Measurements from ENCODE around the gene SNAP29. TPM values are rescaled to one million over a fixed set of nuclear protein-coding genes. Genes with fewer than 3 reads are reported as not detected.
"Not testable (repeated sequence)": the region's sequence is repeated elsewhere in the genome, so short reads cannot be mapped to it uniquely, and the experiment has no call there.

The SNAP29 gene
- total and polyA plus RNA-seq, 2 donors (not counting 3 experiments of a cell fraction or from before 2014, with no cell fraction given) = 16.4 to 26.7 TPM

DNA sequence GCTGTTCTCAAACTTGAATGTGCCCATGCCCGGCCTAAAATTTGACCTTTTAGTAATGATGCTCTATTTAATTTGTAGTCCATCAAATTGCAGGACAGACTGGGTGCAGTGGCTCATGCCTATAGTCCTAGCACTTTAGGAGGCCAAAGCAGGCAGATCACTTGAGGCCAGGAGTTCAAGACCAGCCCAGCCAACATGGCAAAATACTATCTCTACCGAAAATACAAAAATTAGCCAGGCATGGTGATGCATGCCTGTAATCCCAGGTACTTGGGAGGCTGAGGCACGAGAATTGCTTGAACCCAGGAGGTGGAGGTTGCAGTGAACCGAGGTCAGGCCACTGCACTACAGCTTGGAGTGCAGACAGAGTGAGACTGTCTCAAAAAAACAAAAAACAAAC is 33.6 kb upstream of the SNAP29 start:
- H3K4me3 ChIP-seq (replicated peaks in 1 of 3; ENCODE audit: insufficient read depth in 1 of 3, low read depth in 1 of 3, low read length in 3 of 3); H3K4me2 ChIP-seq (ENCODE audit: insufficient read depth, low read length); H2AFZ ChIP-seq (ENCODE audit: low read depth, low read length); H4K20me1 ChIP-seq (replicated peaks; ENCODE audit: control insufficient read depth, extremely low read depth, insufficient read depth, low read length); POLR2A ChIA-PET; H3K27ac ChIP-seq (ENCODE audit: insufficient read depth, low read depth, low read length); DNase-seq (ENCODE audit: low read depth, low spot score); H3K27me3 ChIP-seq (ENCODE audit: control insufficient read depth in 2 of 2, insufficient read depth in 2 of 2, low read length in 2 of 2); dilution Hi-C loops (cut with MboI; ENCODE audit: extremely low pct_ligation_motif_present, low sequenced_read_pairs); H3K9me1 ChIP-seq (replicated peaks; ENCODE audit: control insufficient read depth, extremely low read depth, insufficient read depth, low read length); BruUV-seq (replicated peaks); H3K36me3 ChIP-seq (ENCODE audit: control insufficient read depth in 2 of 2, extremely low read depth in 1 of 2, insufficient read depth in 2 of 2, low read length in 2 of 2); FAIRE-seq; H3K9me3 ChIP-seq (replicated peaks; ENCODE audit: control insufficient read depth, insufficient read depth, low read length); H3K9ac ChIP-seq (replicated peaks; ENCODE audit: extremely low read depth, insufficient read depth, low read length); H3K4me1 ChIP-seq (ENCODE audit: control insufficient read depth, extremely low read depth, insufficient read depth, low read length); intact Hi-C loops (cut with micrococcal nuclease); H3K79me2 ChIP-seq (ENCODE audit: control insufficient read depth, insufficient read depth, low read length): not testable (repeated sequence)
- CTCF ChIA-PET = interaction anchor here (1.7 to 1.9 kb wide), 2 partner anchors 21 to 84 kb away, joined by 3 to 7 read pairs; no protein-coding TSS in a partner anchor

DNA sequence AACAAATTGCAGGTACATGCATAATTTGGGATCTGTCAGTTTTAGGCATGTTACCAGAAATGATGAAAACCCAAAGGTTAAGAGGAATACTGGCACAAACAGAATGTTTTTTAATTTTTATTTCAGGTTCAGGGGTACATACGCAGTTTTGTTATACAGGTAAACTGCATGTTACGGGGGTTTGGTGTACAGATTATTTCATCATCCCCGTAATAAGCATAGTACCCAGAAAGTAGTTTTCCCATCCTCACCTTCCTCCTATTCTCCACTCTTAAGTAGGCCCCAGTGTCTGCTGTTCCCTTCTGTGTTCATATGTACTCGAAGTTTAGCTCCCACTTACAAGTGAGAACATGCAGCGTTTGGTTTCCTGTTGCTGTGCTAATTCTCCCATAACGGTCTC is 33.2 kb upstream of the SNAP29 start:
- Histone ChIP-seq H2AFZ (ENCODE audit: low read depth, low read length) (no peak overlapping the region), H3K9me1 (replicated peaks; ENCODE audit: control insufficient read depth, extremely low read depth, insufficient read depth, low read length) (no peaks in the 10 kb centered on the region), H3K36me3 (ENCODE audit: control insufficient read depth in 2 of 2, extremely low read depth in 1 of 2, insufficient read depth in 2 of 2, low read length in 2 of 2) (peaks cover 0 to 2% of the 10 kb centered on the region in 2 experiments), H3K9me3 (replicated peaks; ENCODE audit: control insufficient read depth, insufficient read depth, low read length) (no peaks in the 10 kb centered on the region), H3K79me2 (ENCODE audit: control insufficient read depth, insufficient read depth, low read length) (no peaks in the 10 kb centered on the region), H3K4me1 (ENCODE audit: control insufficient read depth, extremely low read depth, insufficient read depth, low read length) (no peaks in the 10 kb centered on the region), H3K4me2 (ENCODE audit: insufficient read depth, low read length) (no peak overlapping the region), H3K9ac (replicated peaks; ENCODE audit: extremely low read depth, insufficient read depth, low read length) (no peak overlapping the region), H3K27me3 (ENCODE audit: control insufficient read depth in 2 of 2, insufficient read depth in 2 of 2, low read length in 2 of 2) (no peaks in the 10 kb centered on the region), H4K20me1 (replicated peaks; ENCODE audit: control insufficient read depth, extremely low read depth, insufficient read depth, low read length) (no peaks in the 10 kb centered on the region), H3K4me3 (replicated peaks in 1 of 3; ENCODE audit: insufficient read depth in 1 of 3, low read depth in 1 of 3, low read length in 3 of 3) (no peak overlapping the region), H3K27ac (ENCODE audit: insufficient read depth, low read depth, low read length) (no peak overlapping the region)
- ChIA-PET POLR2A (no interaction called here), CTCF (interaction anchor here (1.7 to 1.9 kb wide), 2 partner anchors 22 to 84 kb away, joined by 3 to 7 read pairs; no protein-coding TSS in a partner anchor)
- no TSS peak for BruUV-seq (replicated peaks)
- dilution Hi-C loops (cut with MboI; ENCODE audit: extremely low pct_ligation_motif_present, low sequenced_read_pairs) = no loop called here
- TF ChIP-seq MYC (IDR thresholded peaks at IDR 0.05; ENCODE audit: low read depth, low read length) = no peak
- intact Hi-C loops (cut with micrococcal nuclease) = no loop called here
- no peak for FAIRE-seq
- no peak for DNase-seq (ENCODE audit: low read depth, low spot score)

GRCh38 chr22:20826373-20827152 is 32.2 kb upstream of the SNAP29 start:
- CTCF ChIA-PET; H3K4me1 ChIP-seq (ENCODE audit: control insufficient read depth, extremely low read depth, insufficient read depth, low read length); H3K27ac ChIP-seq (ENCODE audit: insufficient read depth, low read depth, low read length); H3K79me2 ChIP-seq (ENCODE audit: control insufficient read depth, insufficient read depth, low read length); DNase-seq (ENCODE audit: low read depth, low spot score); BruUV-seq (replicated peaks); H3K4me2 ChIP-seq (ENCODE audit: insufficient read depth, low read length); H3K9me1 ChIP-seq (replicated peaks; ENCODE audit: control insufficient read depth, extremely low read depth, insufficient read depth, low read length); POLR2A ChIA-PET; H3K9me3 ChIP-seq (replicated peaks; ENCODE audit: control insufficient read depth, insufficient read depth, low read length); intact Hi-C loops (cut with micrococcal nuclease); H3K27me3 ChIP-seq (ENCODE audit: control insufficient read depth in 2 of 2, insufficient read depth in 2 of 2, low read length in 2 of 2); H3K9ac ChIP-seq (replicated peaks; ENCODE audit: extremely low read depth, insufficient read depth, low read length); H4K20me1 ChIP-seq (replicated peaks; ENCODE audit: control insufficient read depth, extremely low read depth, insufficient read depth, low read length); dilution Hi-C loops (cut with MboI; ENCODE audit: extremely low pct_ligation_motif_present, low sequenced_read_pairs); H2AFZ ChIP-seq (ENCODE audit: low read depth, low read length); H3K4me3 ChIP-seq (replicated peaks in 1 of 3; ENCODE audit: insufficient read depth in 1 of 3, low read depth in 1 of 3, low read length in 3 of 3); H3K36me3 ChIP-seq (ENCODE audit: control insufficient read depth in 2 of 2, extremely low read depth in 1 of 2, insufficient read depth in 2 of 2, low read length in 2 of 2); FAIRE-seq: not testable (repeated sequence)

Measured in endothelial cell of umbilical vein (primary cell).